Smooth muscle cell (in vitro differentiated cells): ENCODE measurements around the gene CHRNA1. TPM values are rescaled to one million over a fixed set of nuclear protein-coding genes. Genes with fewer than 3 reads are reported as not detected.
A peak's percentile ranks its signal among the peaks of the same experiment; 100 is the strongest.

Experiments
- DNase-seq: peaks from one replicate; lab custom pipeline; 2025; ENCODE audit not compliant: unreplicated experiment; lab: John Stamatoyannopoulos, UW
- H2AFZ ChIP-seq: fragments of 200-600 bp; sonication (generic); 2 replicates; pipeline ENCODE4 v1.6.0; 2016; ENCODE audit warnings: antibody characterized with exemption, low read depth, mild to moderate bottlenecking
- H3F3A ChIP-seq: fragments of 200-600 bp; sonication (generic); 2 replicates; pipeline ENCODE4 v1.6.0; 2017; ENCODE audit warnings: antibody characterized with exemption, low read depth
- H3K27ac ChIP-seq: fragments of 200-600 bp; sonication (generic); 2 replicates; pipeline ENCODE4 v1.5.1; 2016; ENCODE audit warnings: low read depth, mild to moderate bottlenecking
- H3K27me3 ChIP-seq: fragments of 200-600 bp; sonication (generic); 2 replicates; pipeline ENCODE4 v1.6.1; 2016; ENCODE audit warnings: low read depth, mild to moderate bottlenecking
- H3K36me3 ChIP-seq: fragments of 200-600 bp; sonication (generic); 2 replicates; pipeline ENCODE4 v1.5.1; 2016; ENCODE audit warnings: low read depth
- H3K4me1 ChIP-seq: fragments of 200-600 bp; sonication (generic); 2 replicates; pipeline ENCODE4 v1.5.1; 2016; ENCODE audit warnings: low read depth
- H3K4me2 ChIP-seq: fragments of 200-600 bp; sonication (generic); 2 replicates; pipeline ENCODE4 v1.6.0; 2016; ENCODE audit warnings: mild to moderate bottlenecking
- H3K4me3 ChIP-seq: fragments of 200-600 bp; sonication (generic); 2 replicates; pipeline ENCODE4 v1.5.1; 2016; ENCODE audit warnings: mild to moderate bottlenecking
- H3K79me2 ChIP-seq: fragments of 200-600 bp; sonication (generic); 2 replicates; pipeline ENCODE4 v1.6.0; 2016; ENCODE audit warnings: low read depth, mild to moderate bottlenecking
- H3K9ac ChIP-seq: fragments of 200-600 bp; sonication (generic); 2 replicates; pipeline ENCODE4 v1.6.0; 2016; ENCODE audit warnings: low read depth
- H3K9me3 ChIP-seq: fragments of 200-600 bp; sonication (generic); replicated peaks from 2 replicates; pipeline ENCODE4 v1.5.1; 2016; ENCODE audit warnings: low read depth
- H4K20me1 ChIP-seq: fragments of 200-600 bp; sonication (generic); 2 replicates; pipeline ENCODE4 v1.6.0; 2016; ENCODE audit warnings: low read depth
- WGBS: methylation state at CpG from one replicate; pipeline ENCODE4 v1.1.7; 2016; ENCODE audit warnings: low lambda C conversion rate; 5-methylcytosine and 5-hydroxymethylcytosine counted together
- polyA plus RNA-seq: library from polyadenylated mRNA; unstranded; fragments of >200 nt; fragmentation: Nextera tagmentation; extraction: Ambion mirVana; gene quantifications from 2 replicates; pipeline ENCODE4 v1.2.1, GENCODE V29; 2016
- total RNA-seq: library from RNA; depleted of rRNA; stranded (reverse); fragments of >200 nt; gene quantifications from 2 replicates; pipeline ENCODE4 v1.2.3, GENCODE V29; 2014
- TF ChIP-seq, protein P1 (sequence below): fragments of 200-600 bp; sonication (generic); IDR thresholded peaks from 2 replicates; pipeline ENCODE4 v1.5.1; 2017; ENCODE audit warnings: borderline replicate concordance, mild to moderate bottlenecking, antibody characterized with exemption; ENCODE audit not compliant: insufficient read depth, poor library complexity, severe bottlenecking

CHRNA1 gene
- total and polyA plus RNA-seq, 2 experiments from 2014 or later, result 1.2 to 1.3 TPM

DNA sequence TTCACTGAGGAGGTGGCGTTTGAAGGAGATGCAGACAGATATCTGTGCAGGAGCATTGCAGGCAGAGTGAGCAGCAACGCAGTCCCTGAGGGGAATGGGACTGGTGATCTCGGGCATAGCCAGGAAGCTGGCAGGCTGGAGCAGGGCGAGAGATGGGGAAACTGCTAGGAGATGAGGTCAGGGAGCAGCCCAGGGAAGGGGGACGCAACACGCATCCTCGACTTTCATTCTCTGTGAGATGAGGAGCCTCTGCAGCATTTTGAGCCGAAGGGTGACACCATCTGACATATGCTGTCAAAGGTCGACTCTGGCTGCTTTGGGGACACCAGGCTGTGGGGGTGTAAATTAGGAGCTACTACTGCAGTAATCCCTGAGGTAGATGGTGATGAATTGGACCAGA lies 4.3 kb upstream of the CHRNA1 start:
- no peak overlapping the region for H3K9ac ChIP-seq
- no peaks in the 10 kb centered on the region for H3K36me3 ChIP-seq
- peaks cover 31% of the 10 kb centered on the region for H3K4me1 ChIP-seq
- no peaks in the 10 kb centered on the region for H3K9me3 ChIP-seq
- H3F3A ChIP-seq, result peaks cover 6% of the 10 kb centered on the region
- H3K27ac ChIP-seq, result no peak overlapping the region
- no peak overlapping the region for H3K4me3 ChIP-seq
- no peaks in the 10 kb centered on the region for H4K20me1 ChIP-seq
- no peak overlapping the region for H3K4me2 ChIP-seq
- no peak for DNase-seq
- H3K27me3 ChIP-seq, result no peaks in the 10 kb centered on the region
- no peaks in the 10 kb centered on the region for H3K79me2 ChIP-seq
- no peak overlapping the region for H2AFZ ChIP-seq
- WGBS, result 95% methylated on average over 9 of the region's 9 CpGs
- TF ChIP-seq, protein P1, sequence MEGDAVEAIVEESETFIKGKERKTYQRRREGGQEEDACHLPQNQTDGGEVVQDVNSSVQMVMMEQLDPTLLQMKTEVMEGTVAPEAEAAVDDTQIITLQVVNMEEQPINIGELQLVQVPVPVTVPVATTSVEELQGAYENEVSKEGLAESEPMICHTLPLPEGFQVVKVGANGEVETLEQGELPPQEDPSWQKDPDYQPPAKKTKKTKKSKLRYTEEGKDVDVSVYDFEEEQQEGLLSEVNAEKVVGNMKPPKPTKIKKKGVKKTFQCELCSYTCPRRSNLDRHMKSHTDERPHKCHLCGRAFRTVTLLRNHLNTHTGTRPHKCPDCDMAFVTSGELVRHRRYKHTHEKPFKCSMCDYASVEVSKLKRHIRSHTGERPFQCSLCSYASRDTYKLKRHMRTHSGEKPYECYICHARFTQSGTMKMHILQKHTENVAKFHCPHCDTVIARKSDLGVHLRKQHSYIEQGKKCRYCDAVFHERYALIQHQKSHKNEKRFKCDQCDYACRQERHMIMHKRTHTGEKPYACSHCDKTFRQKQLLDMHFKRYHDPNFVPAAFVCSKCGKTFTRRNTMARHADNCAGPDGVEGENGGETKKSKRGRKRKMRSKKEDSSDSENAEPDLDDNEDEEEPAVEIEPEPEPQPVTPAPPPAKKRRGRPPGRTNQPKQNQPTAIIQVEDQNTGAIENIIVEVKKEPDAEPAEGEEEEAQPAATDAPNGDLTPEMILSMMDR, result no peak

DNA sequence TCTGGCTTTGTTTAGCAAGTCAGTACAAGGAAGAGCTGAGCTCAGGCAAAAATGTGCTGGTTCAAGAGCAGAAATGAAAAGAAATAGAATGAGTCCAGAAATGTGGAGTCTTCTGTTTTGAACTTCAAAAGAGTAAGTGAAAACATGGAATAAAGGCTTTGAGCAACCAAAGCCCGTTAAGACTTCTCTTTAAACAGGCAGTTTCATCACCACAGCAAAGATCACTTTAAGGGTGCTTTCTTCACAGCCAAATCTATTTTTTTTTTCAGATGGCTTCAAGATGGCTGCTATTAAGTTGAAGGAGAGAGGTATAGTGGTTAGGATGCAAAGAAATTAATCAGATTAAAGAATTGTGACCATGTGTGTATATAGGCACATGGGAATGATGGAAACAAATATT lies 2.0 kb upstream of the CHRNA1 start:
- H4K20me1 ChIP-seq, result no peaks in the 10 kb centered on the region
- TF ChIP-seq, protein P1, result no peak
- H3K27me3 ChIP-seq, result no peaks in the 10 kb centered on the region
- H3K9me3 ChIP-seq, result no peaks in the 10 kb centered on the region
- H3K4me2 ChIP-seq, result no peak overlapping the region
- H2AFZ ChIP-seq, result peak overlapping the region; percentile 7
- H3K79me2 ChIP-seq, result no peaks in the 10 kb centered on the region
- H3F3A ChIP-seq, result peaks cover 4% of the 10 kb centered on the region
- WGBS, result 61% methylated on average over 1 of the region's 1 CpG
- H3K4me1 ChIP-seq, result peaks cover 24% of the 10 kb centered on the region
- no peak overlapping the region for H3K9ac ChIP-seq
- H3K4me3 ChIP-seq, result no peak overlapping the region
- DNase-seq, result no peak
- H3K27ac ChIP-seq, result no peak overlapping the region
- no peaks in the 10 kb centered on the region for H3K36me3 ChIP-seq

DNA sequence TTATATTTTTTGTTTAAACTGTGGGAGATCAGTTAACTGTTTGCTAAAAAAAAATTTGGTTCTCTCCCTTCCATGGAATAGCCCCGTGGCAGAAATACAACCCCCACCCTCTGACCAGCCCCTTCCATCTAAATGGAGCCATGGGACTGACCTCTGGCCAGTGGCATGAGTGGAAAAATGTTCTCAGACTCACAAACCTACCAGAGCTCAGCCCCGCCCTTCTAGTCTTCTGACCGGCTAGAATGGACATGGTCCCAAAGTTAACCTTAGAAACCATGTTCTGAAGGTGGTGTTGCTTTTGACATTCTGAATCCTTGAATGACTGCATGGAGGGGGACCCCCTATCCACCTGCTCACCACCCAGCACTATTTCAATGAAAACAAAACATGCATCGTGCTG lies 1.3 kb upstream of the CHRNA1 start:
- Histone ChIP-seq H3K79me2 (no peaks in the 10 kb centered on the region), H3K36me3 (no peaks in the 10 kb centered on the region), H2AFZ (peak overlapping the region; percentile 31), H3K4me2 (no peak overlapping the region), H3K9me3 (no peaks in the 10 kb centered on the region), H3K27ac (no peak overlapping the region), H4K20me1 (no peaks in the 10 kb centered on the region), H3F3A (no peaks in the 10 kb centered on the region), H3K4me1 (peaks cover 19% of the 10 kb centered on the region), H3K4me3 (no peak overlapping the region), H3K27me3 (no peaks in the 10 kb centered on the region), H3K9ac (no peak overlapping the region)
- 94% methylated on average over 4 of the region's 4 CpGs for WGBS
- no peak for DNase-seq
- TF ChIP-seq, protein P1, result no peak

DNA sequence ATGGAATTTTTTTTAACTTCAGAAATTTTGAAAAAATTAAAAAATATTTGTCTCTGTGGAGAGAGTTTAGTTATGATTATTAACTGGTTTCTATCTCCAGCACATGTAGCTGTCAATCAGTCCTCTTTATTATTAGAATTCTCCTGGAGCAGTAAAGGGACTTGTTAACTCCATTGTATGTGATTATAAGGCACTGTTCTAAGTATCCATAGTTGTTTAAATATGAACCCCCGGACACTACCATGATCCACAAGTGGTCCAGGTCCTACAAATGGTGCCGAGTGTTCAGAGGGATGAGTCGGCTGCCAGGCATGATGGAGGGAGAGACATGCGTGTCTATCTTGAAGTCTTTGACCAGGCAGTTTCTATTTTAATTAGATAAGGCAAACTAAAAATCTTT lies 492 bp downstream of the CHRNA1 start:
- H3K4me2 ChIP-seq, result peak overlapping the region; percentile 60
- no peak overlapping the region for H2AFZ ChIP-seq
- no peak overlapping the region for H3K4me3 ChIP-seq
- H3K9ac ChIP-seq, result peak overlapping the region; percentile 30
- no peaks in the 10 kb centered on the region for H3F3A ChIP-seq
- WGBS, result 77% methylated on average over 4 of the region's 4 CpGs
- no peaks in the 10 kb centered on the region for H3K27me3 ChIP-seq
- no peaks in the 10 kb centered on the region for H4K20me1 ChIP-seq
- H3K9me3 ChIP-seq, result no peaks in the 10 kb centered on the region
- DNase-seq, result no peak
- H3K79me2 ChIP-seq, result no peaks in the 10 kb centered on the region
- no peaks in the 10 kb centered on the region for H3K36me3 ChIP-seq
- peaks cover 19% of the 10 kb centered on the region for H3K4me1 ChIP-seq
- TF ChIP-seq, protein P1, result no peak
- peak overlapping the region; percentile 59 for H3K27ac ChIP-seq
